Activated CD8-positive, alpha-beta T cell treated with anti-CD3 and anti-CD28 coated beads, Interleukin-2, amount 10 ng/mL, durations not matched to agents 7 days and 5 days (primary cell): ENCODE data around the gene NMT1. TPM values are rescaled to one million over a fixed set of nuclear protein-coding genes. Genes with fewer than 3 reads are reported as not detected.
"Not testable (repeated sequence)": the region's sequence is repeated elsewhere in the genome, so short reads cannot be mapped to it uniquely, and the experiment has no call there.

Experiments
- ATAC-seq: fragments of 150-1000 bp; cut with Tn5 transposase; one replicate; pipeline ENCODE4 v1.10.0; 2021; ENCODE audit warnings: moderate library complexity
- CTCF ChIA-PET: fragments of 350-600 bp; sonication (Branson Sonifier 250); formaldehyde crosslinking; loops from one replicate; lab custom pipeline; 2021; ENCODE audit warnings: antibody characterized with exemption; lab: Charles Lee
- POLR2A ChIA-PET: fragments of 350-600 bp; sonication (Branson Sonifier 250); formaldehyde crosslinking; loops from one replicate; lab custom pipeline; 2021; ENCODE audit warnings: antibody characterized with exemption; lab: Charles Lee
- DNase-seq: peaks from one replicate; pipeline ENCODE4 v3.0.0-alpha.2; 2020
- H3K27ac Mint-ChIP-seq: one replicate; pipeline ENCODE4 v1.8.0; 2021; ENCODE audit warnings: mild to moderate bottlenecking, mixed read lengths
- H3K27me3 Mint-ChIP-seq: one replicate; pipeline ENCODE4 v1.8.0; 2021; ENCODE audit warnings: low read depth, mixed read lengths
- H3K36me3 Mint-ChIP-seq: one replicate; pipeline ENCODE4 v1.8.0; 2021; ENCODE audit warnings: low read depth, mixed read lengths
- H3K4me1 Mint-ChIP-seq: one replicate; pipeline ENCODE4 v1.8.0; 2021; ENCODE audit warnings: low read depth, mixed read lengths
- H3K4me3 Mint-ChIP-seq: one replicate; pipeline ENCODE4 v1.8.0; 2021; ENCODE audit warnings: mild to moderate bottlenecking, mixed read lengths
- H3K9me3 Mint-ChIP-seq: one replicate; pipeline ENCODE4 v1.8.0; 2022; ENCODE audit warnings: mixed read lengths; ENCODE audit not compliant: insufficient read depth
- total RNA-seq, 2 experiments: library from RNA; stranded (reverse); gene quantifications; one replicate each; pipeline ENCODE4 v1.2.3, GENCODE V29; 2021

The NMT1 gene
- total RNA-seq, 2 experiments from 2014 or later, result 125 to 143 TPM

- Mint-ChIP-seq H3K36me3 (peaks cover 16% of the 10 kb centered on the region), H3K4me3 (no peak overlapping the region), H3K27ac (peak overlapping the region; percentile 21), H3K9me3 (no peaks in the 10 kb centered on the region), H3K27me3 (no peaks in the 10 kb centered on the region), H3K4me1 (peaks cover 5% of the 10 kb centered on the region)
- CTCF ChIA-PET, result interaction anchor here (1.5 to 1.6 kb wide), 2 partner anchors 11 to 17 kb away, joined by 3 to 8 read pairs; no protein-coding TSS in a partner anchor
- DNase-seq, result no peak
- no peak for ATAC-seq
- POLR2A ChIA-PET, result no interaction called here
Measured at GRCh38 chr17:45038728-45039634, 22.1 kb upstream of the NMT1 start.

DNA sequence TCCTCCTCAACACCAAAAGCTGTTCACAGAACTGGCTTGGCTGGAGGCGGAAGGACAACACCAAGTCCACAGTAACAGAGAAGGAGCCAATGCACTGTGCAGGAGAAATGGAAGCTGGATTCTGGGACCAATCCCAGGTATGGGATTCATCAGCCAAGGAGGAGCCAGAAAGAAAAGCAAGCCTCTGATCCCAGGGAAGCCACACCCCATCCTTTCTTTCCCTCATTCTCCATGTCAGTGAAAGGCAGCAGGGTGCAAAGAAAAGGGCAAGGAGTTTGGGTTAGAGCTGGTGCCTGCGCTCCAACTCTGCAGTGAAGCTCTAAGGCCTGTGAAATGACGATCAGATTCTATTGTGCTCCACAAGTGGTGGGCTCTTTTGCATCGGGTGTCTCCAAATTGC, 20.7 kb upstream of the NMT1 start:
- H3K9me3 Mint-ChIP-seq, result no peaks in the 10 kb centered on the region
- H3K27ac Mint-ChIP-seq, result no peak overlapping the region
- peaks cover 7% of the 10 kb centered on the region for H3K36me3 Mint-ChIP-seq
- H3K4me3 Mint-ChIP-seq, result no peak overlapping the region
- DNase-seq (no peak), ATAC-seq (no peak)
- CTCF ChIA-PET, result interaction anchor here (1.1 to 1.6 kb wide), 2 partner anchors 19 to 59 kb away, joined by 3 read pairs; no protein-coding TSS in a partner anchor
- H3K4me1 Mint-ChIP-seq, result peaks cover 7% of the 10 kb centered on the region
- POLR2A ChIA-PET, result interaction anchor here (0.8 kb wide), 1 partner anchor 10 kb away, joined by 3 read pairs; no protein-coding TSS in a partner anchor
- no peaks in the 10 kb centered on the region for H3K27me3 Mint-ChIP-seq

GRCh38 chr17:45042346-45043120, 18.6 kb upstream of the NMT1 start:
- no peak for DNase-seq
- ATAC-seq, result no peak
- H3K36me3 Mint-ChIP-seq, result peaks cover 10% of the 10 kb centered on the region
- no peaks in the 10 kb centered on the region for H3K27me3 Mint-ChIP-seq
- ChIA-PET CTCF (interaction anchor here (1.1 kb wide), 1 partner anchor 20 kb away, joined by 6 read pairs; no protein-coding TSS in a partner anchor), POLR2A (no interaction called here)
- no peaks in the 10 kb centered on the region for H3K9me3 Mint-ChIP-seq
- no peak overlapping the region for H3K4me3 Mint-ChIP-seq
- H3K27ac Mint-ChIP-seq, result peak overlapping the region; percentile 34
- H3K4me1 Mint-ChIP-seq, result peaks cover 14% of the 10 kb centered on the region

- H3K27me3 Mint-ChIP-seq, result no peaks in the 10 kb centered on the region
- DNase-seq, result no peak
- POLR2A ChIA-PET, result interaction anchor here (1.0 kb wide), 1 partner anchor 17 kb away, joined by 4 read pairs; the partner anchor contains the start of gene NMT1
- no peak for ATAC-seq
- no peaks in the 10 kb centered on the region for H3K9me3 Mint-ChIP-seq
- no peak overlapping the region for H3K4me3 Mint-ChIP-seq
- H3K36me3 Mint-ChIP-seq, result peaks cover 13% of the 10 kb centered on the region
- H3K4me1 Mint-ChIP-seq, result peaks cover 19% of the 10 kb centered on the region
- CTCF ChIA-PET, result no interaction called here
- H3K27ac Mint-ChIP-seq, result peak overlapping the region; percentile 32
Measured at GRCh38 chr17:45043813-45044540, 17.1 kb upstream of the NMT1 start.

GRCh38 chr17:45046537-45047125, 14.5 kb upstream of the NMT1 start:
- no peak for ATAC-seq
- H3K4me3 Mint-ChIP-seq, result no peak overlapping the region
- CTCF ChIA-PET, result interaction anchor here (0.8 to 5.8 kb wide), 3 partner anchors 26 to 168 kb away, joined by 3 to 40 read pairs (median 9); partner anchors contain the start of gene ACBD4
- POLR2A ChIA-PET, result interaction anchor here (1.6 kb wide), 1 partner anchor 15 kb away, joined by 5 read pairs; the partner anchor contains the start of gene NMT1
- H3K27me3 Mint-ChIP-seq, result no peaks in the 10 kb centered on the region
- DNase-seq, result no peak
- H3K27ac Mint-ChIP-seq, result no peak overlapping the region
- H3K4me1 Mint-ChIP-seq, result peaks cover 36% of the 10 kb centered on the region
- H3K9me3 Mint-ChIP-seq, result no peaks in the 10 kb centered on the region
- peaks cover 20% of the 10 kb centered on the region for H3K36me3 Mint-ChIP-seq

DNA sequence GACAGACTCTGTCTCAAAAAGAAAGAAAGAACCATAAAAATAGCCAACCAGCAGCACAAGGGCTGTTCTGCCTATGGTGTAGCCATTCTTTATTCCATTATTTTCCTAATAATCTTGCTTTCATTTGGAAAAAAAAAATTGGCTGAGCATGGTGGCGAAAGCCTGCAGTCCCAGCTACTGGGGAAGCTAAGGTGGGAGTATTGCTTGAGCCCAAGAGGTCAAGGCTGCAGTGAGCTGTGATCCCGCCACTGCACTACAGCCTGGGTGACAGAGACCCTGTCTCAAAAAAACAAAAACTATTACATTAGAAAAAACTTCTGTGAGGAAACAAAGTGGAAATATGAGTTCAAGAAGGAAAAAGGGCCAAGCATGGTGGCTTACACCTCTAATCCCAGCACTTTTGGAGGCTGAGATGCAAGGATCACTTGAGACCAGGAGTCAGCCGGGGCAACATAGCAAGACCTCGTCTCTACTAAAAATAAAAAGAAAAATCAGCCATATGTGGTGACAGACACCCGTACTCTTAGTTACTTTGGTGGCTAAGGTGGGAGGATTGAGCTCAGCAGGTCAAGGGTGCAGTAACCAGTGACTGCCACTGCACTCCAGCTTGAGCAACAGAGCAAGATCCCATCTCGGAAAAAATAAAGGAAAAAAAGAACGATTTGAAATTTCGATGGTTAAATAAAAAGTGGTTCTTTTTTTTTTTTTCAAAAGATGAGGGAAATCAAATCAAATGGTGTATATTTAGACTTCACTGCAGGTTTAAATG, 12.1 kb upstream of the NMT1 start:
- no peaks in the 10 kb centered on the region for H3K9me3 Mint-ChIP-seq
- POLR2A ChIA-PET, result interaction anchor here (1.0 to 4.7 kb wide), 2 partner anchors 12 to 1656 kb away, joined by 4 to 71 read pairs; partner anchors contain the start of gene NMT1
- peaks cover 42% of the 10 kb centered on the region for H3K4me1 Mint-ChIP-seq
- peaks cover 20% of the 10 kb centered on the region for H3K36me3 Mint-ChIP-seq
- no peak for ATAC-seq
- no peak for DNase-seq
- CTCF ChIA-PET, result interaction anchor here (0.6 to 5.8 kb wide), 18 partner anchors 8 to 1041 kb away, joined by 3 to 40 read pairs (median 4); partner anchors contain the start of genes ACBD4, HEXIM2 and NMT1
- peak overlapping the region; percentile 61 for H3K27ac Mint-ChIP-seq
- H3K4me3 Mint-ChIP-seq, result peak overlapping the region; percentile 59
- no peaks in the 10 kb centered on the region for H3K27me3 Mint-ChIP-seq

DNA sequence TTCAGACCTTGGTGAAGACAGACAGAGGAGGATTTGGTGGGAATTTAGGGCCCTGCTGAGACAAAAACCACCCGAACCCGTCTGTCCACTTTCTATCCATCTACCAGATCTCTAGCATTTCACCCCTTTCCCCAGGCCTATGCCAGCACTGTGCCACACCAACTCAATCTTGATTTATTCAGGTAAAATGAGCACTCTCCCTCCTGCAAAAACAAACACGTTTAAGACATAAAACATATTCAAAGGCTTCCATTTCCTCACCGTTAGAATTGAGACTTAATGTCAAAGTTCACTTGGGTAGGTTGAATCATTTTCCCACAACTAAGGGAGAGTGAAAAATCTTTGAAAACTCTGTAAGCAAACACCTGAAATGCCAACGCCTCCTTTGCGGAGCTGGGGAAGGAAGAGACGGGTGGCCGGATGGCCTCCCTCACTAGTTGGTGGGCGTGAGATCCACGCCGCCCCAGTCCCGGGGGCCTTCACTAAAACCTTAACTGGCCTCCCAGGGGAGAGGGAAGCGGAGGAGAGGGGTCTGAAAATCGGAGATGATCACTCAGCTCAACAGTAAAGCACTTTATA, 10.5 kb upstream of the NMT1 start:
- ATAC-seq (peak; percentile 21), DNase-seq (peak; percentile 51)
- H3K27ac Mint-ChIP-seq, result peak overlapping the region; percentile 96
- peaks cover 28% of the 10 kb centered on the region for H3K36me3 Mint-ChIP-seq
- H3K27me3 Mint-ChIP-seq, result no peaks in the 10 kb centered on the region
- peaks cover 49% of the 10 kb centered on the region for H3K4me1 Mint-ChIP-seq
- ChIA-PET CTCF (interaction anchor here (1.0 to 5.8 kb wide), 12 partner anchors 9 to 161 kb away, joined by 3 to 40 read pairs (median 8); partner anchors contain the start of genes ACBD4, HEXIM1, NMT1 and PLCD3), POLR2A (interaction anchor here (0.6 to 4.7 kb wide), 12 partner anchors 10 to 275 kb away, joined by 3 to 71 read pairs (median 4); partner anchors contain the start of genes HEXIM1, HEXIM2, KIF18B and NMT1)
- H3K9me3 Mint-ChIP-seq, result no peaks in the 10 kb centered on the region
- peak overlapping the region; percentile 97 for H3K4me3 Mint-ChIP-seq

DNA sequence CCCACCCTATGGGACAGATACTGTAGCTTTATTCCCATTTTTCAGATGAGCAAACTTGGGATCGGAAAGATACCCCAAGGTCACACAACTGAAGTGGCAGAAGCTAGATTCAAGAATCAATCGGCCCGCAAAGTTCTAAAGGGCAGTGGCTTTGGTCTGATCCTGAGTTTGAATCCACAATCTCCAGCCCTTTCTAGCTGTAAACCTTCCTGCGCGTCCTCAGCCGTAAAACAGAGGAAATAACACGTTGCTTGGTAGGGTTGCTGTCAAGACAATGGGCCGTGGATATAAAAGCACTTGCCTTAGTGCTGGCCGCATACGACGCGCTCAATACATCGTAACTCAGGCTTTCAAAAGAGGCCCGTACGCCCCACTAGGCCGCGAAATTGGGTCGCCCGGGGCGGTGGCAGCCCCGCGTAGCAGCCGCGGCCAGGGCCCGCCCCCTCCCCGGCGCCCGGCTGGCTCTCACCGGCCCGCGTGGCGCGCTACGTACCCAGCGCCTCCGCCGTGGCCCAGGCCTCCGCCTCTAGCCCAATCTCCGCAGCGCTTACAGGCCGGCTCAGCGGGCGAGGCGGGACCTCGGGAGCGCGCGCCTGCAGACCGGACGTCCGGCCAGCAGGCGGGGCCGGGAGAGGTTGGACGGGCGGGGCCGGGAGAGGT, 9.9 kb upstream of the NMT1 start, which contains the start of gene DCAKD:
TSS of gene DCAKD (minus strand) at position 573 of the 660 bp plus-strand sequence. CDS start 16,747 bp downstream, outside the sequence.
- H3K27me3 Mint-ChIP-seq, result no peaks in the 10 kb centered on the region
- H3K27ac Mint-ChIP-seq, result peak within 1 kb of the TSS; percentile 97
- CTCF ChIA-PET, result interaction anchor here (1.0 to 5.8 kb wide), 12 partner anchors 9 to 161 kb away, joined by 3 to 40 read pairs (median 8); partner anchors contain the start of genes ACBD4, HEXIM1, NMT1 and PLCD3
- peaks cover 48% of the 10 kb centered on the region for H3K4me1 Mint-ChIP-seq
- H3K36me3 Mint-ChIP-seq, result peaks cover 27% of the 10 kb centered on the region
- H3K4me3 Mint-ChIP-seq, result peak within 1 kb of the TSS; percentile 97
- no peaks in the 10 kb centered on the region for H3K9me3 Mint-ChIP-seq
- peak; percentile 98 for ATAC-seq
- peak; percentile 94 for DNase-seq
- POLR2A ChIA-PET, result interaction anchor here (0.6 to 4.7 kb wide), 13 partner anchors 10 to 275 kb away, joined by 3 to 71 read pairs (median 4); partner anchors contain the start of genes HEXIM1, HEXIM2, KIF18B and NMT1

DNA sequence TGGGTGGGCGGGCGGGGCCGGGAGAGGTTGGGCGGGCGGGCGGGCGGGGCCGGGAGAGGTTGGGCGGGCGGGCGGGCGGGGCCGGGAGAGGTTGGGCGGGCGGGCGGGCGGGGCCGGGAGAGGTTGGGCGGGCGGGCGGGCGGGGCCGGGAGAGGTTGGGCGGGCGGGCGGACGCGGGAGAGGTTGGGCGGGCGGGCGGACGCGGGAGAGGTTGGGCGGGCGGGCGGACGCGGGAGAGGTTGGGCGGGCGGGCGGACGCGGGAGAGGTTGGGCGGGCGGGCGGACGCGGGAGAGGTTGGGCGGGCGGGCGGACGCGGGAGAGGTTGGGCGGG, 9.4 kb upstream of the NMT1 start:
- Mint-ChIP-seq H3K36me3 (peaks cover 27% of the 10 kb centered on the region), H3K4me1 (peaks cover 48% of the 10 kb centered on the region), H3K4me3 (peak overlapping the region; percentile 97), H3K27ac (peak overlapping the region; percentile 96)
- POLR2A ChIA-PET, result interaction anchor here (0.6 to 4.7 kb wide), 5 partner anchors 9 to 171 kb away, joined by 3 to 71 read pairs (median 4); partner anchors contain the start of genes KIF18B and NMT1
- not testable (repeated sequence) for ATAC-seq, H3K27me3 Mint-ChIP-seq, DNase-seq, H3K9me3 Mint-ChIP-seq
- CTCF ChIA-PET, result interaction anchor here (1.2 to 2.8 kb wide), 5 partner anchors 8 to 84 kb away, joined by 4 to 23 read pairs (median 18); partner anchors contain the start of genes ACBD4 and NMT1
